HepG2 (cell line): ENCODE data around the gene SPTBN4. TPM values are rescaled to one million over a fixed set of nuclear protein-coding genes. Genes with fewer than 3 reads are reported as not detected.
A peak's percentile ranks its signal among the peaks of the same experiment; 100 is the strongest.

ENCODE experiments used
- SP1 ChIP-seq, 2 experiments: fragments of 450-650 bp in 1 of 2; sonication (generic) in 1 of 2; formaldehyde crosslinking in 1 of 2; IDR thresholded peaks; 2 replicates each; pipeline versions ENCODE4 v1.4.0 to v1.6.1; 2016 to 2020; ENCODE audit warnings: missing genetic modification reagents in 1 of 2
- TFDP1 ChIP-seq: IDR thresholded peaks from 2 replicates; pipeline ENCODE4 v1.6.1; 2016; ENCODE audit warnings: missing compliant biosample characterization, missing genetic modification reagents, borderline replicate concordance
- ZBTB33 ChIP-seq: sonication (generic); formaldehyde crosslinking; IDR thresholded peaks from 2 replicates; pipeline ENCODE4 v1.4.0; 2020; ENCODE audit warnings: missing genetic modification reagents
- ZNF180 ChIP-seq: sonication (generic); formaldehyde crosslinking; IDR thresholded peaks from 2 replicates; pipeline ENCODE4 v1.4.0; 2020; ENCODE audit warnings: low read depth, missing genetic modification reagents, borderline replicate concordance
- polyA plus RNA-seq, 8 experiments: library from polyadenylated mRNA; depleted of rRNA in 3 of 8; stranded (reverse) in 7 of 8; unstranded in 1 of 8; fragments of >200 nt; fragmentation: Illumina TruSeq in 4 of 8; extraction: Trizol in 4 of 8; gene quantifications; 2 replicates each; pipeline versions ENCODE4 v1.2.1 to v1.2.3, GENCODE V29; 2011 to 2016; ENCODE audit warnings: low read depth in 4 of 8, missing spikeins in 1 of 8, mixed read lengths in 1 of 8; ENCODE audit not compliant: insufficient read depth in 1 of 8
- total RNA-seq, 5 experiments: library from RNA; depleted of rRNA; stranded (reverse); fragments of >200 nt; fragmentation: Illumina TruSeq; extraction: Trizol; gene quantifications; 2 replicates each; pipeline ENCODE4 v1.2.3, GENCODE V29; 2016; ENCODE audit warnings: low read depth in 1 of 5
- TF ChIP-seq, protein P1 (sequence below): sonication (generic); formaldehyde crosslinking; IDR thresholded peaks from 2 replicates; pipeline ENCODE4 v1.5.0; 2020; ENCODE audit warnings: mild to moderate bottlenecking, missing genetic modification reagents, borderline replicate concordance
- TF ChIP-seq, protein P2 (sequence below): sonication (generic); formaldehyde crosslinking; IDR thresholded peaks from 2 replicates; pipeline ENCODE4 v1.8.0; 2022; ENCODE audit warnings: mild to moderate bottlenecking, missing genetic modification reagents; ENCODE audit not compliant: insufficient replicate concordance
- TF ChIP-seq, protein P3 (sequence below), 2 experiments: fragments of 450-650 bp in 1 of 2; sonication (generic) in 1 of 2; formaldehyde crosslinking; IDR thresholded peaks; 2 replicates each; pipeline versions ENCODE4 v1.5.0 to v1.8.0; 2020 to 2022; ENCODE audit warnings: mild to moderate bottlenecking in 1 of 2, missing genetic modification reagents in 1 of 2
- TF ChIP-seq, protein P4 (sequence below): sonication (generic); formaldehyde crosslinking; IDR thresholded peaks from 2 replicates; pipeline ENCODE4 v1.9.0; 2022; ENCODE audit warnings: low read depth, missing genetic modification reagents

The SPTBN4 gene
- total and polyA plus RNA-seq, 2 of the 13 experiments (the other 11 are each of a cell fraction or from before 2014, with no cell fraction given) = 0.11 TPM

DNA sequence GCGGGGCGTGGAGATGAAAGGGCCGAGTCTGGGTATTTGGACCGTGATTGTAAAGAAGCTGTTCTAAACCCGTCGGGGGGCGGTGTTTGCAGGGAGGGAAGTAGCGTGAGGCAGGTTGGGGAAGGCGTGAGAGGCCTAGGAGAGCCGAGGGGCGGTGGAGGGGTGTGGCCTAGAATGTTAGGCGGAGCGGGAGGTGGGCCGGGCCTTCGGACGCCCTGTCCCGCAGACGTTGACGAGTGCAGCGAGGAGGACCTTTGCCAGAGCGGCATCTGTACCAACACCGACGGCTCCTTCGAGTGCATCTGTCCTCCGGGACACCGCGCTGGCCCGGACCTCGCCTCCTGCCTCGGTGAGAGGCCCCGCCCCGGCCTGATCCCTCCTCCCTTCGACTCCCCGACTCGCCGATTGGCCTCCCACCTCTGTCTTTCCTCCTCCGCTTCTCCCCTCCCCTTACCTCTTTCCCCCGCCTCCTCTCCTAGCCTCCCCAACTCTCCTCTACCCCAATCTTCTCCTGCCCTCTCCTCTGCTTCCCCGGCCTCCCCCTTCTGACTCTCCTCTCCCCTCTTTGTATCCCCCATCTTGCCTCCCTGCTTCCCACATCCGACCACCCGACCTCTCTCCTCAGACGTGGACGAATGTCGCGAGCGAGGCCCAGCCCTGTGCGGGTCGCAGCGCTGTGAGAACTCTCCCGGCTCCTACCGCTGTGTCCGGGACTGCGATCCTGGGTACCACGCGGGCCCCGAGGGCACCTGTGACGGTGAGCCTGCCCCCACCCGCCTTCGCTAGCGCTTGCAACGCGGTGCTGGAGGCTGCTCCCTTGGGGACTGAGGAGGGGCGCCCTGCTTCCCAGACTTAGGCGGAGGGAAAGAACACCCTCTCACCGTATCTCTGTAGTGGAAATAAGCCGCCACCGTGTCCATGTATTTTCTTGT, 147.2 kb downstream of the SPTBN4 start (continued):
- TF ChIP-seq ZNF180 (CRISPR knock-in tag) (no peak), SP1 (IDR thresholded peaks at IDR 0.05) (no peak), SP1 (CRISPR knock-in tag; IDR thresholded peaks at IDR 0.05) (peak; percentile 31; the same call in 1 of the 2 replicates), ZBTB33 (CRISPR knock-in tag) (0 out of 2 replicates have a peak, but pooled peaks have one; percentile 40), TFDP1 (peak; percentile 30; the same call in 1 of the 2 replicates)
- TF ChIP-seq, protein P1, sequence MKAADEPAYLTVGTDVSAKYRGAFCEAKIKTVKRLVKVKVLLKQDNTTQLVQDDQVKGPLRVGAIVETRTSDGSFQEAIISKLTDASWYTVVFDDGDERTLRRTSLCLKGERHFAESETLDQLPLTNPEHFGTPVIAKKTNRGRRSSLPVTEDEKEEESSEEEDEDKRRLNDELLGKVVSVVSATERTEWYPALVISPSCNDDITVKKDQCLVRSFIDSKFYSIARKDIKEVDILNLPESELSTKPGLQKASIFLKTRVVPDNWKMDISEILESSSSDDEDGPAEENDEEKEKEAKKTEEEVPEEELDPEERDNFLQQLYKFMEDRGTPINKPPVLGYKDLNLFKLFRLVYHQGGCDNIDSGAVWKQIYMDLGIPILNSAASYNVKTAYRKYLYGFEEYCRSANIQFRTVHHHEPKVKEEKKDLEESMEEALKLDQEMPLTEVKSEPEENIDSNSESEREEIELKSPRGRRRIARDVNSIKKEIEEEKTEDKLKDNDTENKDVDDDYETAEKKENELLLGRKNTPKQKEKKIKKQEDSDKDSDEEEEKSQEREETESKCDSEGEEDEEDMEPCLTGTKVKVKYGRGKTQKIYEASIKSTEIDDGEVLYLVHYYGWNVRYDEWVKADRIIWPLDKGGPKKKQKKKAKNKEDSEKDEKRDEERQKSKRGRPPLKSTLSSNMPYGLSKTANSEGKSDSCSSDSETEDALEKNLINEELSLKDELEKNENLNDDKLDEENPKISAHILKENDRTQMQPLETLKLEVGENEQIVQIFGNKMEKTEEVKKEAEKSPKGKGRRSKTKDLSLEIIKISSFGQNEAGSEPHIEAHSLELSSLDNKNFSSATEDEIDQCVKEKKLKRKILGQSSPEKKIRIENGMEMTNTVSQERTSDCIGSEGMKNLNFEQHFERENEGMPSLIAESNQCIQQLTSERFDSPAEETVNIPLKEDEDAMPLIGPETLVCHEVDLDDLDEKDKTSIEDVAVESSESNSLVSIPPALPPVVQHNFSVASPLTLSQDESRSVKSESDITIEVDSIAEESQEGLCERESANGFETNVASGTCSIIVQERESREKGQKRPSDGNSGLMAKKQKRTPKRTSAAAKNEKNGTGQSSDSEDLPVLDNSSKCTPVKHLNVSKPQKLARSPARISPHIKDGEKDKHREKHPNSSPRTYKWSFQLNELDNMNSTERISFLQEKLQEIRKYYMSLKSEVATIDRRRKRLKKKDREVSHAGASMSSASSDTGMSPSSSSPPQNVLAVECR (CRISPR knock-in tag) = 0 out of 2 replicates have a peak, but pooled peaks have one; percentile 36
- TF ChIP-seq, protein P2, sequence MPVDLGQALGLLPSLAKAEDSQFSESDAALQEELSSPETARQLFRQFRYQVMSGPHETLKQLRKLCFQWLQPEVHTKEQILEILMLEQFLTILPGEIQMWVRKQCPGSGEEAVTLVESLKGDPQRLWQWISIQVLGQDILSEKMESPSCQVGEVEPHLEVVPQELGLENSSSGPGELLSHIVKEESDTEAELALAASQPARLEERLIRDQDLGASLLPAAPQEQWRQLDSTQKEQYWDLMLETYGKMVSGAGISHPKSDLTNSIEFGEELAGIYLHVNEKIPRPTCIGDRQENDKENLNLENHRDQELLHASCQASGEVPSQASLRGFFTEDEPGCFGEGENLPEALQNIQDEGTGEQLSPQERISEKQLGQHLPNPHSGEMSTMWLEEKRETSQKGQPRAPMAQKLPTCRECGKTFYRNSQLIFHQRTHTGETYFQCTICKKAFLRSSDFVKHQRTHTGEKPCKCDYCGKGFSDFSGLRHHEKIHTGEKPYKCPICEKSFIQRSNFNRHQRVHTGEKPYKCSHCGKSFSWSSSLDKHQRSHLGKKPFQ (CRISPR knock-in tag) = no peak
- TF ChIP-seq, protein P3, sequence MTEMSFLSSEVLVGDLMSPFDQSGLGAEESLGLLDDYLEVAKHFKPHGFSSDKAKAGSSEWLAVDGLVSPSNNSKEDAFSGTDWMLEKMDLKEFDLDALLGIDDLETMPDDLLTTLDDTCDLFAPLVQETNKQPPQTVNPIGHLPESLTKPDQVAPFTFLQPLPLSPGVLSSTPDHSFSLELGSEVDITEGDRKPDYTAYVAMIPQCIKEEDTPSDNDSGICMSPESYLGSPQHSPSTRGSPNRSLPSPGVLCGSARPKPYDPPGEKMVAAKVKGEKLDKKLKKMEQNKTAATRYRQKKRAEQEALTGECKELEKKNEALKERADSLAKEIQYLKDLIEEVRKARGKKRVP (CRISPR knock-in tag; IDR thresholded peaks at IDR 0.05) = no peak
- TF ChIP-seq, protein P4, sequence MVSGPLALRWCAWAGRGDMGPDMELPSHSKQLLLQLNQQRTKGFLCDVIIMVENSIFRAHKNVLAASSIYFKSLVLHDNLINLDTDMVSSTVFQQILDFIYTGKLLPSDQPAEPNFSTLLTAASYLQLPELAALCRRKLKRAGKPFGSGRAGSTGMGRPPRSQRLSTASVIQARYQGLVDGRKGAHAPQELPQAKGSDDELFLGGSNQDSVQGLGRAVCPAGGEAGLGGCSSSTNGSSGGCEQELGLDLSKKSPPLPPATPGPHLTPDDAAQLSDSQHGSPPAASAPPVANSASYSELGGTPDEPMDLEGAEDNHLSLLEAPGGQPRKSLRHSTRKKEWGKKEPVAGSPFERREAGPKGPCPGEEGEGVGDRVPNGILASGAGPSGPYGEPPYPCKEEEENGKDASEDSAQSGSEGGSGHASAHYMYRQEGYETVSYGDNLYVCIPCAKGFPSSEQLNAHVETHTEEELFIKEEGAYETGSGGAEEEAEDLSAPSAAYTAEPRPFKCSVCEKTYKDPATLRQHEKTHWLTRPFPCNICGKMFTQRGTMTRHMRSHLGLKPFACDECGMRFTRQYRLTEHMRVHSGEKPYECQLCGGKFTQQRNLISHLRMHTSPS (CRISPR knock-in tag) = no peak
